Immature natural killer cell (primary cell): ENCODE data around the gene UNC13D. TPM values are rescaled to one million over a fixed set of nuclear protein-coding genes. Genes with fewer than 3 reads are reported as not detected.
A peak's percentile ranks its signal among the peaks of the same experiment; 100 is the strongest.
"Not testable (repeated sequence)": the region's sequence is repeated elsewhere in the genome, so short reads cannot be mapped to it uniquely, and the experiment has no call there.

ENCODE experiments used
- DNase-seq, 3 donors: peaks; one replicate each; pipeline ENCODE4 v3.0.0; 2022; ENCODE audit warnings: mixed read lengths in 1 of 3
- H3K27ac Mint-ChIP-seq, 6 donors: one replicate each; pipeline ENCODE4 v1.8.0; 2020; ENCODE audit warnings: mixed read lengths in 6 of 6, mild to moderate bottlenecking in 5 of 6, inconsistent platforms in 4 of 6, moderate library complexity in 3 of 6
- H3K27me3 Mint-ChIP-seq, 3 donors: one replicate each; pipeline ENCODE4 v1.8.0; 2020 to 2021; ENCODE audit warnings: low read depth in 3 of 3, mild to moderate bottlenecking in 3 of 3, mixed read lengths in 3 of 3, moderate library complexity in 3 of 3, inconsistent platforms in 1 of 3
- H3K36me3 Mint-ChIP-seq, 3 donors: one replicate each; pipeline ENCODE4 v1.8.0; 2020; ENCODE audit warnings: mixed read lengths in 3 of 3, inconsistent platforms in 2 of 3, mild to moderate bottlenecking in 2 of 3
- H3K4me1 Mint-ChIP-seq, 2 donors: one replicate each; pipeline ENCODE4 v1.8.0; 2020; ENCODE audit warnings: inconsistent platforms in 2 of 2, mild to moderate bottlenecking in 2 of 2, mixed read lengths in 2 of 2, moderate library complexity in 1 of 2
- H3K4me3 Mint-ChIP-seq, 5 donors: one replicate each; pipeline ENCODE4 v1.8.0; 2020; ENCODE audit warnings: mild to moderate bottlenecking in 5 of 5, mixed read lengths in 5 of 5, inconsistent platforms in 3 of 5, moderate library complexity in 3 of 5
- H3K9me3 Mint-ChIP-seq, 6 donors: one replicate each; pipeline ENCODE4 v1.8.0; 2020; ENCODE audit warnings: mild to moderate bottlenecking in 6 of 6, mixed read lengths in 6 of 6, inconsistent platforms in 4 of 6, moderate library complexity in 3 of 6
- polyA plus RNA-seq, 3 donors: library from polyadenylated mRNA; unstranded; fragments of 300-500 nt; fragmentation: Illumina TruSeq; gene quantifications; one replicate each; pipeline ENCODE4 v1.2.3, GENCODE V29; 2021

UNC13D gene
- polyA plus RNA-seq, 3 donors from 2014 or later, result 53.1 to 124 (median 57.5) TPM

DNA sequence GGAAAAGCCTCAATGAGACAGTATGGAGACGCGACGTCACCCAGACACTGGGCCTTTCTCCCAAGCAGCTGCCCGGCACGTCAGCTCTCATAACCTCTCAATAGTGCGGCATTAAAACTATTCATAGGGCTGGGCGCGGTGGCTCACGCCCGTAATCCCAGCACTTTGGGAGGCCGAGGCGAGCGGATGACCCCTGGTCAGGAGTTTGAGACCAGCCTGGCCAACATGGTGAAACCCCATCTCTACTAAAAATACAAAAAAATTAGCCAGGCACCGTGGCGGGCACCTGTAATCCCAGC lies 7.4 kb upstream of the UNC13D start:
- Mint-ChIP-seq H3K4me1 (peaks cover 14 to 33% of the 10 kb centered on the region in 2 donors), H3K27ac (peak overlapping the region in 1 of 6 donors; percentile 40), H3K4me3 (peak overlapping the region in 1 of 5 donors; percentile 12)
- not testable (repeated sequence) for H3K9me3 Mint-ChIP-seq, DNase-seq, H3K27me3 Mint-ChIP-seq, H3K36me3 Mint-ChIP-seq

DNA sequence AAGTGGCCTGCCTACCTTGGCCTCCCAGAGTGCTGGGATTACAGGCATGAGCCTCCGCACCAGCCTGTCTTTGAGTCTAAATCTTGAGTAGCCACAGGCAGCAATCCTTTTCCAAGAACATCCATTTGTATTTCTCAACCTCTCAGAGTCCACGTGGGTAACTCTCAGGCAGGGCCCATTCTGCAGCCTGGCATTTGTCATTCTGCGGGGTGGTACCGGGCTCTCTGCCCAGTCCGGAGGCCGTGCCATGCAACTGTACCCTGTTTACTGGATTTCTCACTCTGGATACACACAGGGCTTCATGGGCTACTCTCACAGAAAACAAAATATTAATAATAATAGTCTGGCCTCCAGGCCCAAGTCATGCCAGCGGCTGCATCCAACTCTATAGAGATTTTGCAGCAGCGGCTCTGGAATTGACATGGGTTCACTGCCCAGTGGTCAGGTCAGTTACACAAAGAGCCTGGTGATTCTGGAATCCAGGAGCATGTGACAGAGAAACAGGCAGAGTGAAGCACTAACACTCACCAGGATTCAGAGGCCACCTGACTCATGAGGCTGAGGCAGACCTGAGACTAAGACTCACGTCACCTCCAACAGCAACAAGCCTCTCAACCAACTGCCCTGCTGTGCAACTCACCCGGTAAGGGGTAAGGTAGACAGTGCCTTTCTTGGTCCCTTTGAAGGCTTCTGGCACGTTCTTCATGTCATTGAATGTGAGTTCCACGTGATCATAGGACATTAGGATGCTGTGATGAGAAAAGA lies 6.9 kb upstream of the UNC13D start:
- H3K9me3 Mint-ChIP-seq, result no peaks in the 10 kb centered on the region
- peak overlapping the region in 1 of 6 donors; percentile 40 for H3K27ac Mint-ChIP-seq
- H3K4me3 Mint-ChIP-seq, result peak overlapping the region in 1 of 5 donors; percentile 12
- DNase-seq, result no peak
- H3K36me3 Mint-ChIP-seq, result peaks cover 6 to 11% (median 6%) of the 10 kb centered on the region in 3 donors
- peaks cover 0 to 4% (median 0%) of the 10 kb centered on the region in 3 donors for H3K27me3 Mint-ChIP-seq
- peaks cover 9 to 29% of the 10 kb centered on the region in 2 donors for H3K4me1 Mint-ChIP-seq

DNA sequence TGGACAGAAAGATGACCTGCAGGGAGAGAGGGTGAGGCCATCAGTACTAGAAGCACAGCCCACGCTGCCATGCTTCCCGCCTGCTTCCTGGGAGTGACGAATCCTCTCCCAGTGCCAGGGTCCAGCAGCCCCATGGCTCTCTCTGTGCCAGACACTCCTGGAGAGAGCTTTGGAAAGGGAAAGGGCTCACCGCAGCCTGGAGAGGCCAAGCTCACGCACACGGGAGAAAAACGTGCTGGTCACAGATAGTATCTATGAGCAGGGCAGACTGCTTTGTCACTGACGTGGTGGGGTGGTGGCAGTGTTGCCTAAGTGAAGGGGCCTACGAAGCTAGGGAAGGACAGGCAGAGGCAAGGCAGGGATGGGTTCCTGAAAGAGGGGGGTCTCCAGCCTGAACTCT lies 5.5 kb upstream of the UNC13D start:
- H3K27me3 Mint-ChIP-seq, result peaks cover 0 to 2% (median 0%) of the 10 kb centered on the region in 3 donors
- peaks cover 6 to 12% (median 6%) of the 10 kb centered on the region in 3 donors for H3K36me3 Mint-ChIP-seq
- no peaks in the 10 kb centered on the region for H3K9me3 Mint-ChIP-seq
- no peak overlapping the region for H3K27ac Mint-ChIP-seq
- H3K4me1 Mint-ChIP-seq, result peaks cover 16 to 34% of the 10 kb centered on the region in 2 donors
- DNase-seq, result no peak
- no peak overlapping the region for H3K4me3 Mint-ChIP-seq

DNA sequence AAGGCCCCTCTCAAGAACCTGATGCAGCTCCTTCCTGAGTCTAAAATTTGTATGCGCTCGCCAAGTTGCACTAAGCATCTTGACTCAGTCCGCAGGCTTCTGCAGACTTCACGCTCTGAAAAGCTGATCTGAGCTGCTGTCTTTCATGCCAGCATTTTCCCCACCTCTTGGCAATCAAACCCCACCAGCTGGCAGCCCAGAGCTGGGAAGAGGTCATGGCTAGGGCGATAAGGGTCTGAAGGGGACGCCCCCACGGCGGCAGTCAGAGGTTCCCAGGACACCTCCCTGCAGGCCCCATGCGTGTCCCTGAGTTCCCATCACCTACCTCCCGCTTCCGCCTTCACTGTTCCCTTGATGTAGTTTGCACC lies 5.1 kb upstream of the UNC13D start:
- Mint-ChIP-seq H3K36me3 (peaks cover 6 to 12% (median 6%) of the 10 kb centered on the region in 3 donors), H3K4me3 (no peak overlapping the region), H3K27ac (no peak overlapping the region), H3K27me3 (peaks cover 0 to 2% (median 0%) of the 10 kb centered on the region in 3 donors), H3K4me1 (peaks cover 16 to 30% of the 10 kb centered on the region in 2 donors), H3K9me3 (no peaks in the 10 kb centered on the region)
- no peak for DNase-seq

DNA sequence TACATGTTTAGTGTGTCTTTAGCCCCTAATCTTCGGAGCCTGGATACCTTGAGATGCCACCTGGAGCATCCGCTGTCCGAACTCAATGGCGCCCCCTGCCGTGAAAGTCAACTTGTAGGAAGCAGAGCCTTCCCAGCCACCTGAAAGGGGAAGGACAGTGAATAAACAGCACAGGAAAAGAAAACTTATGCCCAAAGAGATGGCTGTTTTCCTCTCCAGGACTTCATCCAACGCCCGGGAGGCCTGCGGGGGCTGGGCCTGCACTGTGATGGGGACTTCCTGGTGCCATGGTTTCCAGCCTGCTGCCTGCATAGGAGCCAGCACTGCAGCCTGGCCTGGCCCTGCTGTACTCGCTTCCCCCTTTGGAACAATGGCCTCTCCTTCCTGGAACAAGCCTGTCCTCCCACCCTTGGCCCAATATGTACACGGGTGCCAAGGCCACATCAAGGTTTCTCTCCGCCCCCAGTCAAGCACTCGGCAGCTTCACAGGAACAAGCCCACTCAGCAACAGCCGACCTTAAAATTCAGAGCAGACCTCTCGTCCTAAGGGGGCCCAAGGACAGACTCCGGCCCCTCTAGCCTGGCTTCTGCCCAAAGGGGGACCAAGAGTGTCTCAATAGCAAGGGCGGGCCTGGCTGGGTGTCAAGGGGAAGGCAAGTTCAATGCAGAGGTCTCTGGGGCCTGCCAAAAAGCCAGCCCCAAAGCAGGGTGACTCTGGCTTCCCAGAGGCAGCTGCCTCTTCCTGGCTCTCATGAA lies 4.5 kb upstream of the UNC13D start:
- Mint-ChIP-seq H3K27ac (peak overlapping the region in 5 of 6 donors; percentile 37 to 90 (median 87)), H3K36me3 (peaks cover 6 to 12% (median 6%) of the 10 kb centered on the region in 3 donors), H3K27me3 (peaks cover 0 to 2% (median 2%) of the 10 kb centered on the region in 3 donors), H3K4me1 (peaks cover 16 to 29% of the 10 kb centered on the region in 2 donors), H3K9me3 (no peaks in the 10 kb centered on the region), H3K4me3 (peak overlapping the region in 1 of 5 donors; percentile 2)
- DNase-seq, result peak; percentile 56 to 67 (median 60)

DNA sequence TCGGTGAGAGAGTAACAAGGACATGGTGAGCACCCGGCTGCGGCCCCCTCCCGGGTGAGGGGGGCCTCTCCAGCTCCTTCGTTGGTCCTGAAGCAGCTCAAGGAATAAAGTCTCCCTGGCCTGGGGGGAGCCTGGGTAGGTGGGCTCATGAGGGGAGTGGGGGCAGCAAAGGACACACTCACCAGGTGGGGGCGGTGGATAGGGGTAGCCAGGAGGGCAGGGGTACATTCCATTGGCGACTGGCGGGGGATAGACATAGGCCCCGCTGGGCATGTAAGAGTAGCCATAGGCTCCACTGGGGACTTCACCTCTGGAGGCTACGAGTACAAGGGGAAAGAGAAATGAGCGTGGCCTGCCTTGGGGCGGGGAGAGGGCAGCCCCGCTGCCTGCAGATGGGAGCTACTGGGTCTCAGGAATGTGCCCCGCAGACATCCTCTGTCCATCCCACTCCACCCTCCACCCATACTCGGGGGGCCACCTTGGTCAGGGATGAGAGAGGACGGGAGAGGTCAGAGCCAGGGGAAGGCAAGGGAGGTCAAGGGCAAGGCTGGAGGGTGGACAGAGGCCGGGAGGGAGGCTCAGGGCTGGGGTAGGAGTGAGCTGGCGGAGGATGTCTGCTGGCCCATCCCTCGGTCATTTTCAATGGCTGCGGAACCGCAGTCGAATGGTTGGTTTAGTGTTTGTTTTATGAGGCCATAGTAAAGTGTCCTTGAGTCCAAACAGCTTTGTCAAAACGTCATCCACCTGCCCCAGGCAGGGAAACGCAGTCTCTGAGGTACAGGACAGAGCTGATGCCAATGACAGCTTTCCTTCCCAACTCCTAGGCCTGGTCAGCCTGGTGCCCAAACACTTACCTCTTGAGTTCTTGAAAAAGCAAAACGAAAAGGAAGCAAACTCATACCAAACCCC lies 3.7 kb upstream of the UNC13D start:
- Mint-ChIP-seq H3K36me3 (peaks cover 6 to 12% (median 6%) of the 10 kb centered on the region in 3 donors), H3K4me1 (peaks cover 16 to 26% of the 10 kb centered on the region in 2 donors)

DNA sequence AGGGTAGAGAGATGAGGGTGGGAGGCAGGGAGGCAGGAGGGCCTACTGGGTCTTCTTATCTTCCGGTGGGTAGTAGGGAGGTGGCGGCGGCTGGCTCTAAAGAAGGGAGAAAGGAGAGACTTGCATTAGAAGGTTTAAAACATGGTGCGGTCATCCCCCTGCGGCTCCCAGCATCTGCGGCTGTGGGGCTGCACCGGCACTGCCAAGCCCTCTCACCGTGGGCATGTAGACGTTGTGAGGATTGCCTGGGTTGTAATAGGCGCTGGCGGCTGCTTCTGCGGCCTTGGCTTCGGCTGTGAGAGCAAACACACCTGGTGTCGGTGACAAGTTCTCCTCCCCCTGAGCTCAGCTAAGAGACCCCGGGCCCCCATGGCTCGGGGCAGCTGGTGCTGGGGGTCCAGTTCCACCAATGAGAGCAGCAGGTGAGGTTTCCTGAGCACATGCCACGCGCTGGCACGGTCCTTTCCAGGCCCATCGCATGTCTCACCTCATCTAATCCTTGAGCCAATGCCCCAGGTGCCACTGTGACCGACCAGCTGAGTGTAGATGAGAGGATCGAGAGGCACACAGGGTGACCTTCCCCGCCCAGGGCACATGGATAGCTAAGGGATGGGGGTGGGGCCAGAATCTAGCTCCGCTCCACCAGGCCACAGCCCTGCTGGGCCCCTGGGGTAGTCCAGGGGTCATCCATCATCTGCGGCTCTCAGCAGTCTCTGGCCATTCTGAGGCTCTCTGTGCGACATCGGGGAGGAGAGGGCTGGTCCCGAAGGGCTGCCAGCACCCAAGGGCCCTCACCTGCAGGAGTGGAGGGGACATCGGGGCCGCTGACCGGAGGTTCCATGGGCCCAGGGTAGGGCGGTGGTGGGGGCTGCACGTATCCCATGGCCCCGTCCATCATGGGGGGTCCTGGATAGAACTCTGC lies 2.7 kb upstream of the UNC13D start:
- Mint-ChIP-seq H3K27ac (peak overlapping the region in 1 of 6 donors; percentile 67), H3K27me3 (peaks cover 0 to 4% (median 2%) of the 10 kb centered on the region in 3 donors), H3K4me3 (no peak overlapping the region), H3K9me3 (no peaks in the 10 kb centered on the region), H3K4me1 (peaks cover 16 to 27% of the 10 kb centered on the region in 2 donors), H3K36me3 (peaks cover 6 to 12% (median 6%) of the 10 kb centered on the region in 3 donors)
- DNase-seq, result no peak

More for the DNA sequence above, 3.7 kb upstream of the UNC13D start:
- H3K4me3 Mint-ChIP-seq, result peak overlapping the region in 1 of 5 donors; percentile 2
- no peaks in the 10 kb centered on the region for H3K9me3 Mint-ChIP-seq
- H3K27ac Mint-ChIP-seq, result peak overlapping the region; percentile 37 to 90 (median 80)
- no peak for DNase-seq
- H3K27me3 Mint-ChIP-seq, result peaks cover 0 to 4% (median 2%) of the 10 kb centered on the region in 3 donors

DNA sequence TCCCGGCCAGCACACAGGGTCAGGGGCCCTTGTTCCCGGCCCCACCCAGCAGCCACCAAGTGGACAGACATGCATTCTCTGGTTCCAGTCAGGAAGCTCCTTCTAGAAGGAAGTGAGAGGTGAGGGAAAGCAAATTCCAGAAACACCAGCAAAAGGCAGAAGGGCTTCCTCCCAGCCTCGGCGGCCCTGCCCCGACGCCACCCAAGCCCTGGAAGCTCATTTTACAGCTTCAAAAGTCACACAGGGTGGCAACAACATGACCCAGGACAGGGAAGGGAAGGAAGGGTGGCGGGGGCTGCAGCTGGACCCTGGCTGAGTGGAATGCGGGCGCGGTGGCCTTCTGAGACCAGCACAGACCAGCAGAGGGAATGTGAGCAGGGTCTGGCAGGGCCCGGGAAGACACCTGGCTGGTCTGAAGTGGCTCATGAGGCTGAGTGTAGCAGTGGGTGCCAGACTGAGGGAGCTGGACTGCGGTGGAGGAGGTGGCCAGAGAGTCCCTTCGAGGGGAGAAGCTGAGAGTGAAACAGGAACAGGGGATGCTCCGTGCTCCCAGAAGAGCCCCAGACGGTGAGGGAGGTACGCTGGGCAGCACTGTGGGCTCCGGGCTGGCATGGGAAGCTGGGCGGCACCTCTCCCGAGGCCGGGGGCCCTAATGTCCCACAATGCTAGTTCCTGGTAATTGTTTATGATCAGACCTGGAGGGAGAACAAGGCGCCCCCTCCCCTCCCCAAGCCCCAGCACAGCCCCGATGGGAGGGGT lies 1.9 kb upstream of the UNC13D start:
- H3K27me3 Mint-ChIP-seq, result peaks cover 0 to 4% (median 2%) of the 10 kb centered on the region in 3 donors
- H3K4me1 Mint-ChIP-seq, result peaks cover 16 to 27% of the 10 kb centered on the region in 2 donors
- peaks cover 6 to 12% (median 6%) of the 10 kb centered on the region in 3 donors for H3K36me3 Mint-ChIP-seq
- H3K9me3 Mint-ChIP-seq, result no peaks in the 10 kb centered on the region
- peak overlapping the region; percentile 3 to 92 (median 78) for H3K27ac Mint-ChIP-seq
- no peak for DNase-seq
- peak overlapping the region in 1 of 5 donors; percentile 53 for H3K4me3 Mint-ChIP-seq

DNA sequence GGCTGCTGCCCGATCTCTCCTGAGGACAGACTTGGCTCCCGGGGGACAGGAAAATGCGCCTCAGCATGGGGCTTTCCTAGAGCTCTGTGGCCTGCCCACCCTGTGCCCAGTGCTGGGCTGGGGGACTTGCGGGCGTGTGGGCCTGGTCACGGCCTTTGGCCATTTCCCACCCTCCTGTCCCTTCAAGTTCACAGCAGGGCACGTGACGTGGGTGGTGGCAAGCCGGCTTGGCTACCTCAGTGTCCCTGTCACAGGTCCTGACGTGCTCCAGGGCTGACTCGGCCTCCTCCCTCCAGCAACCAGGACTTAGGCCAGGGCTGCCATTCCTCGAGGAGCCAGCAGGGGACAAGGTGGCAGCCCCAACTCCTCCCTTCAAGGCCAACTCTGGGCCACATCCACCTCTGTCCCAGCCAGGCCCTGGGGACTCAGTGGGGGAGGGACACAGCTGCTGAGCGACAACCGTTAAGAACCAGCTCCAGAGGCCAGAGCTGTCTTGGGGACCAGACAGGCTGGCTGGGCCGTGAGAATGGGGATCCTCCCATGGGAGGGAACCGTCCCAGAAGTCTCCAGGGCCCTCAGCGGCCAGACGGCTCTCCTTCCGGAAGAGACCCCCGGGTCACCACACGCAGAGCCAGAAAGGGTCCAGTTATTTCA lies 981 bp upstream of the UNC13D start:
- Mint-ChIP-seq H3K4me1 (peaks cover 16 to 30% of the 10 kb centered on the region in 2 donors), H3K4me3 (peak overlapping the region; percentile 20 to 66 (median 29)), H3K27ac (peak overlapping the region; percentile 70 to 92 (median 82)), H3K9me3 (no peaks in the 10 kb centered on the region), H3K27me3 (peaks cover 0 to 4% (median 2%) of the 10 kb centered on the region in 3 donors), H3K36me3 (peaks cover 6 to 12% (median 6%) of the 10 kb centered on the region in 3 donors)
- peak; percentile 47 to 50 (median 48) for DNase-seq

DNA sequence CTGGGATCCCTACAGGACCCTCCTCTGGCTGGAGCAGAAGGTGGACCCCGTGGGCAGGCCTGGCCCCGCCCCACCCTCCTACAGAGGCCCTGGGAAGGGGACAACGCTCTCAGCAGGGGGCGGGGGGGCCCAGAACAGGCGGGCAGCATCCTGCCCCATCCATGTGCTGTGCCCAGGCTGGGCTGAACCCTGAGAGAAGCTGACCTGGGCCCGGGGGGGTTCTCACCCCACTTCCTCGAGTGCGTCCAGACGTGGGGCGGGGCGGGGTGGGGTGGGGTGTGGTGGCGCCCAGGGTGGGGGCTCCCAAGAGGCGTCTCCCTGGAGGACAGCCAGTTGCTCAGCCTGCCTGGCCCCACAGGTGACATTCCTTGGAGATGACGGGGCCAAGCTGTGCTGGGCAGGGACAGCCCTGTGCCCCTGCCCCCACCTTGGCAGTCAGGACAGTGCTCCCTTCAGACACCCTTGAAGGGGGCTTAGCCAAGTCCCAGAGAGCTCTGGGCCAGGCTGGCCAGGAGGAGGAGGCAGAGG lies 390 bp upstream of the UNC13D start:
- H3K9me3 Mint-ChIP-seq, result no peaks in the 10 kb centered on the region
- H3K27me3 Mint-ChIP-seq, result peaks cover 0 to 4% (median 2%) of the 10 kb centered on the region in 3 donors
- DNase-seq, result peak in 2 of 3 donors; percentile 30 to 36
- peaks cover 6 to 12% (median 6%) of the 10 kb centered on the region in 3 donors for H3K36me3 Mint-ChIP-seq
- peak overlapping the region; percentile 92 to 97 (median 94) for H3K4me3 Mint-ChIP-seq
- peak overlapping the region; percentile 92 to 98 (median 96) for H3K27ac Mint-ChIP-seq
- H3K4me1 Mint-ChIP-seq, result peaks cover 16 to 30% of the 10 kb centered on the region in 2 donors

DNA sequence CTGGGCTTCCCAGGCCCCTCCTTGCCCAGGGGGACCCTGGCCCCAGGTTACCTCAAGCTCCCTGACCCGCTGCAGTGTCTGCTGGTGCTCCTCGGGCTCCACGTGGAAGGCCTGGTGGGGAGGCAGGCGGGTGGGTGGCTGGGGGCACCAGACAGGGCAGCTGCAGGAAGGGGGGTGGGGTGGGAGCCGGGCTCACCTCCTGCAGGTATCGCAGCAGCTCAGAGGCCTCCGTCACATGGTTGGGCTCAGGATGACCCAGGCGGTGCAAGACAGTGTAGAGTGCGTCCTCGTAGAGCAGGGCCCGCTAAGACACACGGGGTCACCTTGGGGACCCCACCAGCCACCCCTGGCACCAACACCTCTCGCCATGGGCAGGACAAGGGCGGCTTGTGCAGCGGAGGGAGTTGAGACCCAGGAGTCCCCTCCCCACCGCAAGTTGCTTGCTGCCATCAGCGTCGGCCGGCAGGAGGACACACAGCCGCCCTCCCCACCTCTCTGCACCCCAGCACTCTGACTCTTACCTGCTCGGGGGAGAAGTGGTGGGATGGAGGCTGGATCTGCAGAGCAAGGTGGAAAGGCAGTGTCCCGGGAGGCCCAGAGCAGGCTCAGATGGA lies 1.1 kb downstream of the UNC13D start:
- peaks cover 0 to 6% (median 0%) of the 10 kb centered on the region in 3 donors for H3K36me3 Mint-ChIP-seq
- peaks cover 0 to 4% (median 2%) of the 10 kb centered on the region in 3 donors for H3K27me3 Mint-ChIP-seq
- peak overlapping the region; percentile 87 to 98 (median 93) for H3K27ac Mint-ChIP-seq
- H3K9me3 Mint-ChIP-seq, result no peaks in the 10 kb centered on the region
- peaks cover 9 to 23% of the 10 kb centered on the region in 2 donors for H3K4me1 Mint-ChIP-seq
- H3K4me3 Mint-ChIP-seq, result peak overlapping the region; percentile 92 to 97 (median 94)
- peak in 1 of 3 donors; percentile 42 for DNase-seq
